NB4 (cell line): ENCODE data around the gene EPHA1.

Experiments used
- CTCF ChIP-seq: IDR thresholded peaks from one replicate; pipeline ENCODE4 v1.5.1; 2012; ENCODE audit warnings: low read depth, low read length
- MAX ChIP-seq: IDR thresholded peaks from 2 replicates; pipeline ENCODE4 v1.6.1; 2011; ENCODE audit warnings: low read depth, low read length
- MYC ChIP-seq: IDR thresholded peaks from 2 replicates; pipeline ENCODE4 v1.6.1; 2011; ENCODE audit warnings: low read depth, low read length
- POLR2A ChIP-seq: IDR thresholded peaks from 2 replicates; pipeline ENCODE4 v1.6.1; 2011; ENCODE audit warnings: mild to moderate bottlenecking; ENCODE audit not compliant: insufficient read length; ENCODE audit errors: extremely low read depth

GRCh38 chr7:143354376-143354775 lies 54.3 kb downstream of the EPHA1 start:
- TF ChIP-seq POLR2A, result no peak
- no peak for TF ChIP-seq CTCF
- no peak for TF ChIP-seq MYC
- TF ChIP-seq MAX, result no peak
